HL-60 (cell line): ENCODE data around the gene ZNF777.
A peak's percentile ranks its signal among the peaks of the same experiment; 100 is the strongest.
"Not testable (repeated sequence)": the region's sequence is repeated elsewhere in the genome, so short reads cannot be mapped to it uniquely, and the experiment has no call there.

Experiments
- DNase-seq, 2 experiments: peaks; one replicate each; pipeline ENCODE4 v3.0.0-alpha.2; 2010 to 2020; ENCODE audit warnings: low read depth in 1 of 2, low spot score in 1 of 2
- H3K27ac ChIP-seq: fragments of 250-450 bp; sonication (Bioruptor Pico); replicated peaks from 2 replicates; pipeline ENCODE4 v1.5.1; 2020; ENCODE audit warnings: mild to moderate bottlenecking, moderate library complexity
- H3K27me3 ChIP-seq: fragments of 250-450 bp; sonication (Bioruptor Pico); 2 replicates; pipeline ENCODE4 v1.5.1; 2021; ENCODE audit warnings: mild to moderate bottlenecking, moderate library complexity; ENCODE audit not compliant: insufficient read depth, poor library complexity, severe bottlenecking
- H3K4me3 ChIP-seq: replicated peaks from 2 replicates; pipeline ENCODE4 v1.5.1; 2011; ENCODE audit warnings: mild to moderate bottlenecking, control low read depth, low read length; ENCODE audit not compliant: insufficient read depth
- CTCF ChIP-seq: IDR thresholded peaks from one replicate; pipeline ENCODE4 v1.5.1; 2011; ENCODE audit warnings: low read length, control low read depth, inconsistent platforms; ENCODE audit not compliant: insufficient read depth
- GABPA ChIP-seq: IDR thresholded peaks from 2 replicates; pipeline ENCODE4 v1.6.1; 2012; ENCODE audit warnings: low read depth
- POLR2AphosphoS5 ChIP-seq: IDR thresholded peaks from 2 replicates; pipeline ENCODE4 v1.6.1; 2012; ENCODE audit warnings: low read depth
- REST ChIP-seq: IDR thresholded peaks from 2 replicates; pipeline ENCODE4 v1.6.1; 2012; ENCODE audit warnings: low read depth; ENCODE audit not compliant: insufficient replicate concordance
- SPI1 ChIP-seq: IDR thresholded peaks from 2 replicates; pipeline ENCODE4 v1.6.1; 2012; ENCODE audit warnings: low read depth, mild to moderate bottlenecking, borderline replicate concordance

The ZNF777 gene

GRCh38 chr7:149448961-149449360, 11.9 kb downstream of the ZNF777 start:
- DNase-seq, result no peak
- no peak overlapping the region for H3K27ac ChIP-seq
- no peak overlapping the region for H3K4me3 ChIP-seq
- H3K27me3 ChIP-seq, result no peaks in the 10 kb centered on the region
- no peak for TF ChIP-seq POLR2AphosphoS5
- TF ChIP-seq SPI1, result no peak
- TF ChIP-seq CTCF, result no peak
- TF ChIP-seq GABPA, result no peak
- TF ChIP-seq REST, result no peak

GRCh38 chr7:149446026-149446425, 14.8 kb downstream of the ZNF777 start:
- H3K27me3 ChIP-seq, H3K4me3 ChIP-seq, DNase-seq, H3K27ac ChIP-seq: not testable (repeated sequence)

GRCh38 chr7:149444287-149444686, 16.6 kb downstream of the ZNF777 start:
- Histone ChIP-seq H3K27me3 (no peaks in the 10 kb centered on the region), H3K27ac (no peak overlapping the region), H3K4me3 (no peak overlapping the region)
- no peak for TF ChIP-seq GABPA
- no peak for TF ChIP-seq POLR2AphosphoS5
- TF ChIP-seq SPI1, result no peak
- no peak for TF ChIP-seq REST
- TF ChIP-seq CTCF, result no peak
- DNase-seq, result peak in 1 of 2 experiments; percentile 14

- no peak overlapping the region for H3K27ac ChIP-seq
- H3K27me3 ChIP-seq, result no peaks in the 10 kb centered on the region
- H3K4me3 ChIP-seq, result no peak overlapping the region
- DNase-seq, result no peak
- TF ChIP-seq REST, result no peak
- no peak for TF ChIP-seq CTCF
- no peak for TF ChIP-seq POLR2AphosphoS5
- TF ChIP-seq SPI1, result no peak
- no peak for TF ChIP-seq GABPA
Measured at GRCh38 chr7:149443523-149443922, 17.3 kb downstream of the ZNF777 start.
